Type B pancreatic cell (in vitro differentiated cells): Measurements from ENCODE around the gene MAD1L1. TPM values are rescaled to one million over a fixed set of nuclear protein-coding genes. Genes with fewer than 3 reads are reported as not detected.

Experiments
- DNase-seq: peaks from one replicate; pipeline ENCODE4 v3.0.0; 2021; ENCODE audit warnings: mixed read lengths; ENCODE audit not compliant: unreplicated experiment; ENCODE audit errors: extremely low spot score
- H3K27ac Mint-ChIP-seq: 2 replicates; pipeline ENCODE4 v1.8.0; 2021; ENCODE audit warnings: mild to moderate bottlenecking, mixed read lengths
- H3K27me3 Mint-ChIP-seq: 2 replicates; pipeline ENCODE4 v1.8.0; 2021; ENCODE audit warnings: mixed read lengths
- H3K36me3 Mint-ChIP-seq: 2 replicates; pipeline ENCODE4 v1.8.0; 2021; ENCODE audit warnings: mixed read lengths
- H3K4me1 Mint-ChIP-seq: one replicate; pipeline ENCODE4 v1.8.0; 2021; ENCODE audit warnings: mixed read lengths; ENCODE audit not compliant: unreplicated experiment
- H3K4me3 Mint-ChIP-seq: 2 replicates; pipeline ENCODE4 v1.8.0; 2021; ENCODE audit warnings: mild to moderate bottlenecking, mixed read lengths
- H3K9me3 Mint-ChIP-seq: 2 replicates; pipeline ENCODE4 v1.8.0; 2021; ENCODE audit warnings: mixed read lengths
- CTCF ChIP-seq: fragments of 200-600 bp; sonication (generic); conservative IDR thresholded peaks from 2 replicates; pipeline ENCODE4 v1.5.0; 2021; ENCODE audit warnings: antibody characterized with exemption, mild to moderate bottlenecking
- total RNA-seq: library from RNA; stranded (reverse); gene quantifications from 2 replicates; pipeline ENCODE4 v1.2.1, GENCODE V29; 2021; ENCODE audit warnings: low replicate concordance

Gene MAD1L1
- total RNA-seq, 1 donor from 2014 or later: 40.7 TPM

- peaks cover 40% of the 10 kb centered on the region for H3K4me1 Mint-ChIP-seq
- H3K36me3 Mint-ChIP-seq: peaks cover 5% of the 10 kb centered on the region
- H3K4me3 Mint-ChIP-seq: no peak overlapping the region
- no peak overlapping the region for H3K27ac Mint-ChIP-seq
- no peaks in the 10 kb centered on the region for H3K9me3 Mint-ChIP-seq
- DNase-seq: no peak
- no peak for TF ChIP-seq CTCF
- H3K27me3 Mint-ChIP-seq: no peaks in the 10 kb centered on the region
Measured at GRCh38 chr7:2159176-2159520, 73.6 kb downstream of the MAD1L1 start.

DNA sequence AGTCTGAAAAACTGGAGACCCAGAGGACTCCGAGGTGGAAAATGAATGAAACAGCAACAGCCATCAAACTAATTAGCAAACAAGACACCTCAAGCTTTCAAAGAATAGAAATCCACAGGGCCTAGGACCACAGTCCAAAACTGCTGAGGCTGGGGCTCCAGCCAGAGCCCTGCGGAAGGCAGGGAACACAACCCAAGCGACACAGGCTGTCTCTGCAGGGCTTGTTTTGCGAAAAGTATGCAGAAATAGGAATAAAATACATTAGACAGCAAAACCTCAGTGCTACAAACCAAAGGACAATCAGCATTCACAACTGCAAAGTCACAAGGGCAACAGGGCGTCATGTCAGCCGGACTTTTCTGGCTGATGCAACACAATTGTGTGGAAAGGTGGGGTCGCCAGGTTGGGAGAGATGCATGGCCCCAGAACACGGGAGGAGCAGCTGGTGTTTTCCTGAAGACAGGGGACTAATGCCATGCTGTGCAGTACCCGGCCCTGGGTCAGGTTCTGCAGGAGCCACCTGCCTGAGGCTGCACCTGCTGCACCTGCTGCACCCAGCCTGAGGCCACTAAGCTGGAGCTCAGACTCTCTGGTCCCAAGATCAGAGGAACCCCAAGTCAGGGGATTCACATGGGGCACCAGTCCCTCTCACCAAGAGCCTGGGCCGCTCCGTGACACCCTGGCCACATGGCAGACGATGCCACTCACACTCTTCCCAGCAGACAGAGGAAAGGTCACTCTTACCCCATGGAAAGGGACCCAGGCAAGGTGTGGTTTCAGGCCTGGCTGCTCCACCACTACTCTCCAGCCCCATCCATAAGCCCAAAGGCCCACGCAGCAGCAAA, 74.2 kb downstream of the MAD1L1 start:
- Mint-ChIP-seq H3K4me3 (no peak overlapping the region), H3K9me3 (no peaks in the 10 kb centered on the region), H3K27me3 (no peaks in the 10 kb centered on the region), H3K36me3 (peaks cover 9% of the 10 kb centered on the region), H3K4me1 (peaks cover 35% of the 10 kb centered on the region), H3K27ac (peak overlapping the region; percentile 53)
- no peak for TF ChIP-seq CTCF
- DNase-seq: no peak

DNA sequence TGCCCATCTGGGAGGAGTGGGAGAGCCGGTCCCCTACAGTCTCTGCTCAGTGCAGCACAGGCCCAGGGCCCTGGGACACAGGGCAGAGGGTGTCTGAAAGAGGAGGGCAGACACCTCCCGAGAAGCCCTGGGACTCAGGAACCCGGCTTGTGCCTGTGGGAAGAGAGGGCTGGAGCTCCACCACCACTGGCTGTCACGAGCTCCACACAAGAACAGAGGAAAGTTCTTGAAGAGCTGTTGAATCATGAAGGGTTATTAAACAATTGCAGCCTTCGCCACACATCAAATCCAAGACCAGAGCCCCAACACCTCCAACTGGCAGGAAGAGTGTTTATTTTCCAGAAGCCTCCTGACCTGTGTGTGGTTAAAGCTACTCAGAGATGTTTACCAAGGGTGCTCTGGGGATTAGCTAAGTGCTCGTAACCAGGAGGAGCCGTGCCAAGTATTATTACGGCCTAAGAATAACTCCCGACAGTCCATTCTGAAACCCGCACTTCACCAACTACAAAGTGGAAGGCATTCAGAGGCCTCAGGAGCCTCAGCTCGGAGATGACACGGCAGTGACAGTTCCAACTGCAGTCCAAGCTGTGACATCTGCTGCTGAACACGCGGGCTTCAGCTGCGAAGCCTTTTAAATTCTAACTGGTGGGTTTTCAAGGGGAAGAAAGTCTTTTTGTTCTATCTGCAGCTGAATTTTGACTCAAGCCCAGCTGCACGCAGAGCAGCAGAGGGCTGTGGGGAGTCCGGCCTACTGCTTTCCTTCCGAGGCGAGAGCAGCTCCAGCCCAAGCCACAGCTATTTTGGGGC, 75.1 kb downstream of the MAD1L1 start:
- peaks cover 32% of the 10 kb centered on the region for H3K4me1 Mint-ChIP-seq
- no peaks in the 10 kb centered on the region for H3K27me3 Mint-ChIP-seq
- H3K4me3 Mint-ChIP-seq: no peak overlapping the region
- no peak for TF ChIP-seq CTCF
- H3K9me3 Mint-ChIP-seq: no peaks in the 10 kb centered on the region
- H3K27ac Mint-ChIP-seq: peak overlapping the region; percentile 53
- peaks cover 15% of the 10 kb centered on the region for H3K36me3 Mint-ChIP-seq
- no peak for DNase-seq

GRCh38 chr7:2156756-2157472, 75.8 kb downstream of the MAD1L1 start:
- H3K27ac Mint-ChIP-seq: no peak overlapping the region
- TF ChIP-seq CTCF: no peak
- no peaks in the 10 kb centered on the region for H3K9me3 Mint-ChIP-seq
- peaks cover 15% of the 10 kb centered on the region for H3K36me3 Mint-ChIP-seq
- H3K27me3 Mint-ChIP-seq: no peaks in the 10 kb centered on the region
- no peak overlapping the region for H3K4me3 Mint-ChIP-seq
- no peak for DNase-seq
- H3K4me1 Mint-ChIP-seq: peaks cover 29% of the 10 kb centered on the region

DNA sequence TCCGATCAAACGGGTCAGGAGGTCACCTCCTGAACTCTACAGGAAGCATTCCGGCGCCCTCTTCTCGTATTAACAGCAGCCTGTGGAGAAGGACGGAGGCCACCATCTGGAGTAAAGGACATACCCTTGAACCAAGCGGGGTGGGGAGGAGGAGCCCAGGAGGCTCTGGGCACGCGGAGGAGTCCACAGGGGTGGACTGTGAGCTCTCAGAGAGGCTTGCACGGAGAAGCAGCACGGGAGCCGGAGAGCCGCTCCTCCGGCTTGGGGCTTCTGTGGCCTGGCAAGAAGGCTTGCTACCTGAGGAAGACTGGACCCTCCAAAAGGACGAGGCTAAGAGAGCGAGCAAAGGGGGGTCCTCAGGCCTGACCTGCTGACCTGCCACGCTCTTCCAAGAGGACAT, 77.9 kb downstream of the MAD1L1 start:
- Mint-ChIP-seq H3K27ac (no peak overlapping the region), H3K9me3 (no peaks in the 10 kb centered on the region), H3K4me1 (peaks cover 42% of the 10 kb centered on the region), H3K4me3 (no peak overlapping the region), H3K36me3 (peaks cover 15% of the 10 kb centered on the region), H3K27me3 (no peaks in the 10 kb centered on the region)
- no peak for TF ChIP-seq CTCF
- no peak for DNase-seq
